ENCODE data around the gene FHL2. TPM values are rescaled to one million over a fixed set of nuclear protein-coding genes. Genes with fewer than 3 reads are reported as not detected.
"Not testable (repeated sequence)": the region's sequence is repeated elsewhere in the genome, so short reads cannot be mapped to it uniquely, and the experiment has no call there.

The FHL2 gene
- total and polyA plus RNA-seq, 12 donors: 41.2 to 213 (median 103) TPM

- WGBS, 4 donors: 25 to 30% (median 27%) methylated on average over 11 to 16 of the region's 16 CpGs
- TF ChIP-seq CTCF (IDR thresholded peaks at IDR 0.05) (no peak), POLR2A (IDR thresholded peaks at IDR 0.05) (peak in 1 of 2 donors; percentile 30)
- intact Hi-C loops (cut with DNase I): no loop called here
- no peaks in the 10 kb centered on the region for H3K27me3 ChIP-seq
- no peaks in the 10 kb centered on the region for H3K36me3 ChIP-seq (replicated peaks in 1 of 2)
- peak in 6 of 7 donors; percentile 31 to 58 (median 48) for DNase-seq
- peaks cover 8 to 30% of the 10 kb centered on the region in 2 donors for H3K4me1 ChIP-seq (replicated peaks in 1 of 2)
- peak overlapping the region in 3 of 4 donors; percentile 24 to 95 (median 32) for H3K4me3 ChIP-seq
- H3K9me3 ChIP-seq (replicated peaks in 1 of 3): no peaks in the 10 kb centered on the region
- H3K27ac ChIP-seq: peak overlapping the region in 4 of 5 donors; percentile 27 to 97 (median 68)
Observed at GRCh38 chr2:105328281-105329196, 70.3 kb downstream of the FHL2 start.

DNA sequence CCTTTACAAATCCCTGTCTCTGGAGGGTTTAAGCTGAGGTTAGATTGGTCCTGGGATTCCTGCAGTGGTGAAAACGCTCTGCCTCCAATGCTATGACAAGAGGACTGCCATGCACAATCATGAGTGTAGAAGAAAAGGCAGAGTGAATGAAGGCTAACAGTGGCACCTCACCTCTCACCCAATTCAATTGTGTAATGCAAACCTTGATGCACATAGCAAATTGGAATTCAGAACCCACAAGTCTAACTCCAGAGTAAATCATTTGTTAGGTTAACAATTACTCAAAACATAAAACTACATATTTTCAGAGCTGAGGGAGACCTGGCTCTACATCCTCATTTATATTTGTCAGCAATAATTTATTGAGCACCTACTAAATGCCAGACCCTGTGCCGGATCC, 71.2 kb downstream of the FHL2 start:
- no peak for DNase-seq
- H3K9me3 ChIP-seq (replicated peaks in 1 of 3): no peaks in the 10 kb centered on the region
- intact Hi-C loops (cut with DNase I): no loop called here
- peaks cover 8 to 30% of the 10 kb centered on the region in 2 donors for H3K4me1 ChIP-seq (replicated peaks in 1 of 2)
- H3K27ac ChIP-seq: peak overlapping the region in 4 of 5 donors; percentile 27 to 97 (median 68)
- H3K4me3 ChIP-seq: no peak overlapping the region
- no peaks in the 10 kb centered on the region for H3K27me3 ChIP-seq
- H3K36me3 ChIP-seq (replicated peaks in 1 of 2): no peaks in the 10 kb centered on the region
- 61 to 76% (median 69%) methylated on average over 2 of the region's 2 CpGs for WGBS, 4 donors
- no peak for TF ChIP-seq CTCF (IDR thresholded peaks at IDR 0.05)
- TF ChIP-seq POLR2A (IDR thresholded peaks at IDR 0.05): no peak

- DNase-seq; H3K27ac ChIP-seq; H3K4me3 ChIP-seq; intact Hi-C loops (cut with DNase I); H3K27me3 ChIP-seq; H3K36me3 ChIP-seq (replicated peaks in 1 of 2); H3K9me3 ChIP-seq (replicated peaks in 1 of 3): not testable (repeated sequence)
- 93 to 98% (median 95%) methylated on average over 3 of the region's 3 CpGs for WGBS, 4 donors
- peaks cover 8 to 34% of the 10 kb centered on the region in 2 donors for H3K4me1 ChIP-seq (replicated peaks in 1 of 2)
Observed at GRCh38 chr2:105327271-105327670, 71.6 kb downstream of the FHL2 start.

DNA sequence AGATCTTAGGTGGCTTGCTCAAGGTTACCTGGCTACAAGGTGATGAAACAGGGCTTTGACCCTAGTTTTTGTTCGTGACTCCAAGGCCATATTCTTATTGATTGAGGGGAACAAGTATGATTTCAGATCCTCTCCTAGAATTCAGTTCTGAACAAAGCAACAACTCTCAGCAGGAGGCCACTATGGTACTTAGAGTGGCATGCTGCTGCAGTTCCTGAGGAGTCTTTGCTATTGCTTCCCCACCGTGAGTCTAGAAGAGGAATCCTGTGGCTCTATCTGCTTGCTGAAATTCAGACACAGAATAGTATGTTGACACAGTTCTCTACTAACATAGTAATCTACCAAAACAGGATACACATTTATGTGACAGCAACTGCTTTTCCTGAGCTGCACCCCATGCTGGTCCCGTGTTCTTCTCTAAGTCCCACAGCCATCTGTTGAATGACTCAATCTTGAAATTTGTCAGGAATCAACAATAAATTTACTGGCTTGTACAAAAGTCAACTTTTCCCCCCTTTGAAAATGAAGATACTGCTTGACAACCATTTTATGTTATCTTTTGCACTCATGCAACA, 73.4 kb downstream of the FHL2 start:
- Histone ChIP-seq H3K36me3 (replicated peaks in 1 of 2) (no peaks in the 10 kb centered on the region), H3K4me1 (replicated peaks in 1 of 2) (peaks cover 13 to 40% of the 10 kb centered on the region in 2 donors), H3K4me3 (no peak overlapping the region), H3K27ac (peak overlapping the region in 1 of 5 donors; percentile 25), H3K27me3 (no peaks in the 10 kb centered on the region), H3K9me3 (replicated peaks in 1 of 3) (no peaks in the 10 kb centered on the region)
- 51 to 67% (median 61%) methylated on average over 3 of the region's 3 CpGs for WGBS, 4 donors
- no peak for TF ChIP-seq CTCF (IDR thresholded peaks at IDR 0.05)
- no peak for TF ChIP-seq POLR2A (IDR thresholded peaks at IDR 0.05)
- no peak for DNase-seq
- intact Hi-C loops (cut with DNase I): no loop called here

Data from adrenal gland (tissue), 12 donors.